Prostate gland (tissue), 2 donors: ENCODE results near the gene PPIG.

Source experiments
- CTCF ChIP-seq, 4 experiments: fragments of 200-600 bp in 2 of 4; fragments of 450-650 bp in 2 of 4; sonication (generic) in 2 of 4; IDR thresholded peaks; 1 replicate in 3 of 4; 2 replicates in 1 of 4; pipeline ENCODE4 v1.5.1; 2016 to 2019; ENCODE audit warnings: antibody characterized with exemption in 4 of 4, mild to moderate bottlenecking in 2 of 4, moderate library complexity in 2 of 4
- POLR2A ChIP-seq: fragments of 450-650 bp; IDR thresholded peaks from one replicate; pipeline ENCODE4 v1.6.1; 2016; ENCODE audit warnings: antibody characterized with exemption, mild to moderate bottlenecking
- POLR2AphosphoS5 ChIP-seq: sonication (generic); formaldehyde crosslinking; IDR thresholded peaks from one replicate; pipeline ENCODE4 v1.6.1; 2017; ENCODE audit warnings: antibody characterized with exemption

- TF ChIP-seq CTCF (IDR thresholded peaks at IDR 0.05) (no peak), POLR2AphosphoS5 (no peak), POLR2A (no peak)
These were observed 106.8 kb downstream of the PPIG start for GRCh38 chr2:169690958-169691357.
